AG10803 (cell line): ENCODE measurements around the gene IQUB.
"Not testable (repeated sequence)": the region's sequence is repeated elsewhere in the genome, so short reads cannot be mapped to it uniquely, and the experiment has no call there.

Source experiments
- DNase-seq: peaks from one replicate; pipeline ENCODE4 v3.0.0; 2010; ENCODE audit warnings: low read depth
- H3K4me3 ChIP-seq: 2 replicates; pipeline ENCODE4 v1.5.1; 2011; ENCODE audit warnings: mild to moderate bottlenecking, low read length, control low read depth
- CTCF ChIP-seq: conservative IDR thresholded peaks from 2 replicates; pipeline ENCODE4 v1.5.1; 2011; ENCODE audit warnings: mild to moderate bottlenecking, low read length, control low read depth, inconsistent platforms

Gene IQUB

GRCh38 chr7:123558289-123558874 lies 24.0 kb upstream of the IQUB start:
- no peak for TF ChIP-seq CTCF
- no peak for DNase-seq
- peak overlapping the region; percentile 96 for H3K4me3 ChIP-seq

- no peak for TF ChIP-seq CTCF
- peak; percentile 99 for DNase-seq
- peak within 1 kb of the TSS; percentile 96 for H3K4me3 ChIP-seq
Observed at GRCh38 chr7:123557398-123558288, 23.2 kb upstream of the IQUB start, which contains the start of gene NDUFA5. TSS of gene NDUFA5 (minus strand) at chr7:123557818. CDS start at chr7:123557795, 23 bp downstream.

GRCh38 chr7:123557016-123557397 lies 22.6 kb upstream of the IQUB start:
- H3K4me3 ChIP-seq = peak overlapping the region; percentile 96
- DNase-seq = peak; percentile 32
- TF ChIP-seq CTCF = no peak

- no peak for DNase-seq
- TF ChIP-seq CTCF = no peak
- H3K4me3 ChIP-seq = no peak overlapping the region
Observed at GRCh38 chr7:123555484-123555883, 21.1 kb upstream of the IQUB start.

GRCh38 chr7:123553159-123553558 lies 18.8 kb upstream of the IQUB start:
- no peak for DNase-seq
- H3K4me3 ChIP-seq = no peak overlapping the region
- TF ChIP-seq CTCF = no peak

- no peak for TF ChIP-seq CTCF
- no peak for DNase-seq
- H3K4me3 ChIP-seq = no peak overlapping the region
Observed at GRCh38 chr7:123552641-123553040, 18.2 kb upstream of the IQUB start.

GRCh38 chr7:123552134-123552533 lies 17.7 kb upstream of the IQUB start:
- DNase-seq, H3K4me3 ChIP-seq: not testable (repeated sequence)
